ENCODE data around the gene MUC4.

The MUC4 gene

DNA sequence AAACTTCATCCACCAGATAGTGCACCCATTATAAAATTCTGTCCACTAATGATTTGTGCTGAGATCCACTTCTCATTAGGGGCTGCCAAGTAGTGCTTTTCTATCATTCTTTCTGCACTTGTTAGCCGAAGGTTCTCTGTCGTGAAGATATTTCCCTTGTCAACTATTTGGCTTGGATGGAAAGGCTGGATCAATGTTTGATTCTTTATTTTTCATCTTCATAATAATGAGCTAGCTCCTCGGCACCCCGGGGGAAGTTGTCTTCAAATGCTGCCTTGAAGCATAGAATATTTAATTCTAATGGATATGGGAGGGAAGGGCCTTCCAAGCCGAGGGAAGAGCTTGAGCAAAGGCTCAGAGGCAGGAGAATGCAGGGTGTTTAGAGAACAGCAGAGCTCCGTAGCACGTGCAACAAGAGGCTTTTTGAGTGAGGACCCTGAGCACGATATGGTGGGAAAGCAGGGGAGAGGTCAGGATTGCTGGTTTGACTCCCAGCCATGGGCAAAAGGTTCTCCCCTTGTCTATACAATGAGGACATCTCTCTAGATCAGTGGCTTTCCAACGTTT is 107.2 kb downstream of the MUC4 start:
- no peak for DNase-seq

GRCh38 chr3:195703776-195704175 is 108.0 kb downstream of the MUC4 start:
- no peak for DNase-seq

DNA sequence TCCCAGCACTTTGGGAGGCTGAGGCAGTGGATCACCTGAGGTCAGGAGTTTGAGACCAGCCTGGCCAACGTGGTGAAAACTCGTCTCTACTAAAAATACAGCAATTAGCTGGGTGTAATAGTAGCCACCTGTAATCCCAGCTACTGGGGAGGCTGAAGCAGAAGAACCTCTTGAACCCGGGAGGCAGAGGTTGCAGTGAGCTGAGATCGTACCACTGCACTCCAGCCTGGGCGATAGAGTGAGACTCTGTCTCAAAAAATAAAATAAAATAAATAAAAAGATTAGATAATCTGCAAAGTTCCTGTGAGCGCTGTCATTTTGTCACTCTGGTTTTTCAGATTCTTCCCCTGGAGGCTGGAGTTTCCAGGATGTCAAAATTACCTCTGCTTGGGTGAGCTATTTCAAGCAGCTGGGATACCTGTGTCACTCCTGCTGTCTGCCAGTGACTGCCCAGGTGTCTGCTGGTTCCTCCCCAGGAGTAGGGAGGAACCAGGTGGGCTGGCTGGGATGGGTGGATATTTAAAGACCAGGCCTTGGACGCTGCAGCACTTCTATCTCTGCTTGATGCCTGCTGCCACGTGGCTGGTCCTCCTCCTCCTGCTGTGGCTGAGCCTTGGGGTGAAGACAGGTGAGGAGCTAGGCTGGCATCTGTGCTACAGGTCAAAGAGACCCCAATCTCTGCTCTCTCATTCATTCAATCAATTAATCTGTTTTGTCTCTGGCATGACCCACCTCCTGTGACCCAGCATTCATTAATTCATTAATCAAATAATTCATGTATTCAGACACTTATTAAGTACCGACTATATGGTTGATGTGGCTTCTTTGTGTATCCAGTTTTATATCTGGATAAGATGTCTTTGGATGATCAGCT is 110.5 kb downstream of the MUC4 start:
- no peak for DNase-seq

DNA sequence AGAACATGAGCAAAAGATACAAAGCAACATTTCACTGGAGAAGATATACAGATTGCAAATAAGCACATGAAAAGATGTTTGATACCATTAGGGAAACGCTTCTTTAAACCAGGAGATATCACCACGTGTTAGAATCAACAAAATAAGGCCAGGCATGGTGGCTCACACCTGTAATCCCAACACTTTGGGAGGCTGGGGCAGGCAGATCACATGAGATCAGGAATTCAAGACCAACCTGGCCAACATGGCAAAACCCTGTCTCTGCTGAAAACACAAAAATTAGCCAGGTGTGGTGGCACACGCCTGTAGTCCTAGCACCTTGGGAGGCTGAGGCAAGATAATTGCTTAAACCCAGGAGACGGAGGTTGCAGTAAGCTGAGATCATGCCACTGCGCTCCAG is 111.4 kb downstream of the MUC4 start:
- DNase-seq: no peak

DNA sequence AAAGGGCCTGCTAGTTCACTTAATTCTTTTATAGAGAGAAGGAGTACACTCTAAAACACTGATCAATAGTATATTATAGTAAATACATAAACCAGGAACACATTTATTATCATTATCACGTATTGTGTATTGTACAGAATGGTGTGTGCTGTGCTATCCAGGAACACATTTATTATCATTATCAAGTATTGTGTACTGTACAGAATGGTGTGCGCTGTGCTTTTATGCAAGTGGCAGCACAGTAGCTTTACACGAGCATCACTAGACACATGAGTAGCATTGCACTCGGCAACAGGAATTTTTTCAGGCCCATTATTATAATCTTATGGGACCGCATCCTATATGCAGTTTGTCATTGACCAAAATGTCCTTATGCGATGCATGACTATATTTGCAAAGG is 111.9 kb downstream of the MUC4 start:
- DNase-seq: no peak

GRCh38 chr3:195699388-195699771 is 112.3 kb downstream of the MUC4 start:
- no peak for DNase-seq

GRCh38 chr3:195698647-195699387 is 112.9 kb downstream of the MUC4 start:
- DNase-seq: no peak

- no peak for DNase-seq
These were observed 113.4 kb downstream of the MUC4 start for GRCh38 chr3:195698325-195698646.

DNA sequence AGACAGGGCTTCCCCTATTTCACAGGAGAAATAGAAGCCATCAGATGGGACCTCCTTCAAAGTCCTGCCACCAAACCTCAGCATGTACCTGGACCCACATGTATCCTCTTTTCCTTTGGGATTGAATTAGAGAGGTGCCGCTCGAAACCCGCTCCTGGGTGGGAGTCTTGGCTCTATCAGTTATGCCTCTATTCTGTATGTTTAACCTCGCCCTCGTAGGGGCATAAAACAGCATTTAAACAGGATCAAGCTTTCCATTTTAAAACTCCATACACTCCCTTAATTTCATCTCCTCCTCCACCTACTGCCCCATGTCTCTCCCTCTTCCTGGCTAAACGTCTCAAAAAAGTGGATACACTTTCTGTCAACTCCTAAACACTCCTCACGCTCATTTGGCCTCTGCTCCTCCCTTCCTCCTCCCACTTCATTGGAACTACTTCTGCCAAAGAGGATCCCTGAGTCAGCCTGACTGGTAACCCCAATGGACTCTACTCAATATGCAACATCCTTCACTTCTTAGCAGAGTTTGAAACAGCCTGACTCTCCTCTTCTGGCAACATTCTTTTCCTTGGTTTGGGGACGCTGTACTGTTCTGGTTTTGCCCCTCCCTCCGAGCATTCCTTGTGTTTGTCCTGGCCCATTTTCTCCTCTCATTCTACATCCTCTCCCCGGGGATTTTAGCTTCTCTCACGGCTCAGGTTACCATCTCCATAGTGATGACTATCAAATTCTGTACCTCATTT is 114.0 kb downstream of the MUC4 start:
- no peak for DNase-seq
